Fibroblast of lung (primary cell): ENCODE measurements around the gene LDLRAD3. TPM values are rescaled to one million over a fixed set of nuclear protein-coding genes. Genes with fewer than 3 reads are reported as not detected.

Experiments
- DNase-seq, 2 donors: peaks; one replicate each; pipeline versions ENCODE4 v3.0.0 to v3.0.0-alpha.2; 2010; ENCODE audit warnings: low read depth in 2 of 2
- H2AFZ ChIP-seq: 2 replicates; pipeline ENCODE4 v1.5.1; 2012; ENCODE audit warnings: low read length, control low read depth, inconsistent platforms
- H3K27ac ChIP-seq: 2 replicates; pipeline ENCODE4 v1.5.1; 2011; ENCODE audit warnings: low read length, control low read depth; ENCODE audit not compliant: insufficient read depth
- H3K27me3 ChIP-seq: 2 replicates; pipeline ENCODE4 v1.5.1; 2011; ENCODE audit warnings: mild to moderate bottlenecking, low read length; ENCODE audit not compliant: control insufficient read depth, insufficient read depth
- H3K36me3 ChIP-seq: 2 replicates; pipeline ENCODE4 v1.5.1; 2011; ENCODE audit warnings: low read length; ENCODE audit not compliant: control insufficient read depth, insufficient read depth
- H3K4me1 ChIP-seq: 2 replicates; pipeline ENCODE4 v1.5.1; 2011; ENCODE audit warnings: low read length; ENCODE audit not compliant: control insufficient read depth, insufficient read depth; ENCODE audit errors: extremely low read depth
- H3K4me2 ChIP-seq: 2 replicates; pipeline ENCODE4 v1.5.1; 2011; ENCODE audit warnings: low read length, control low read depth; ENCODE audit not compliant: insufficient read depth; ENCODE audit errors: extremely low read depth
- H3K4me3 ChIP-seq, 4 experiments: fragments of 200-600 bp in 1 of 4; sonication (generic) in 1 of 4; replicated peaks in 1 of 4; 2 replicates each; pipeline ENCODE4 v1.5.1; 2011 to 2016; ENCODE audit warnings: low read length in 4 of 4, low read depth in 3 of 4, mild to moderate bottlenecking in 3 of 4, control low read depth in 2 of 4, inconsistent platforms in 1 of 4, mixed read lengths in 1 of 4; ENCODE audit not compliant: insufficient read depth in 1 of 4; ENCODE audit errors: control extremely low read depth in 1 of 4
- H3K79me2 ChIP-seq: 2 replicates; pipeline ENCODE4 v1.5.1; 2012; ENCODE audit warnings: mild to moderate bottlenecking, low read length, inconsistent platforms; ENCODE audit not compliant: control insufficient read depth, insufficient read depth
- H3K9ac ChIP-seq: 2 replicates; pipeline ENCODE4 v1.5.1; 2011; ENCODE audit warnings: mild to moderate bottlenecking, low read length, control low read depth; ENCODE audit not compliant: insufficient read depth
- H3K9me3 ChIP-seq: 2 replicates; pipeline ENCODE4 v1.5.1; 2012; ENCODE audit warnings: low read depth, low read length; ENCODE audit not compliant: control insufficient read depth, insufficient read depth
- H4K20me1 ChIP-seq: 2 replicates; pipeline ENCODE4 v1.5.1; 2011; ENCODE audit warnings: low read length; ENCODE audit not compliant: control insufficient read depth, insufficient read depth; ENCODE audit errors: extremely low read depth
- EZH2 ChIP-seq: IDR thresholded peaks from 2 replicates; pipeline ENCODE4 v1.5.1; 2012; ENCODE audit warnings: low read length, control low read depth, mild to moderate bottlenecking; ENCODE audit errors: missing control alignments
- polyA plus RNA-seq, 2 donors: library from polyadenylated mRNA; depleted of rRNA in 1 of 2; stranded (reverse) in 1 of 2; unstranded in 1 of 2; fragments of >200 nt; gene quantifications; 2 replicates each; pipeline ENCODE4 v1.2.1, GENCODE V29; 2011 to 2012; ENCODE audit warnings: missing spikeins in 1 of 2
- total RNA-seq: library from RNA; depleted of rRNA; stranded (reverse); fragments of >200 nt; gene quantifications from 2 replicates; pipeline ENCODE4 v1.2.1, GENCODE V29; 2014
- TF ChIP-seq, protein P1 (sequence below), 2 donors: IDR thresholded peaks in 1 of 2; conservative IDR thresholded peaks in 1 of 2; 1 replicate in 1 of 2; 2 replicates in 1 of 2; pipeline ENCODE4 v1.5.1; 2011 to 2012; ENCODE audit warnings: low read length in 2 of 2, control low read depth in 1 of 2, inconsistent platforms in 1 of 2, low read depth in 1 of 2, mild to moderate bottlenecking in 1 of 2

Gene LDLRAD3
- total and polyA plus RNA-seq, 2 donors (not counting 1 experiment from before 2014, with no cell fraction given): 3.8 to 7.8 TPM

DNA sequence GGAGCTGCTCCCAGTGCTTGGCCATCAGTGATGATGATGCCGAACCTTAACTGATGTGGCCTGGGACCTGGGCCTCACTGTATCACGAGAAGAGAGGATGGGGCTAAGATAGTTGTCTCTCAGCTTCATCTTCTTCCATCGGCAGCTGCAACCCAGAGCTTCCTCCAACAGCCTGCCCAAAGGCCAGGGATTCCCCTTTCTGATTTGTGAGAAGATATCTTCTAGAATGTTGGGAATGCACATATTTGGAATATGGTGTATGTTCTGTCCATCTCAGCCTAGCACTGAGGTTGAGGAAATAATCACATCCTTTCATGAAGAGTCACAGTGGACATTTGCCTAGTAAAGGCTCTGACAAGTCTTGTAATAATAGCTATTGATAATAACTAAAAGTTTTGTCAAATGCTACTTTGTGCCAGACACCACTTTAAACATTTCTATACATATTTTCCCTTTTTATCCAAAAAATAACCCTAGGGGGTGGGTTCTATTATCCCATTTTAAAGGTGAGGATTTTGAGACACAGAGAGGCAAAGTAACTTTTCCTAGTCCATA lies 272.3 kb downstream of the LDLRAD3 start:
- Histone ChIP-seq H3K9ac (no peak overlapping the region), H4K20me1 (no peaks in the 10 kb centered on the region), H3K4me3 (no peak overlapping the region), H3K9me3 (no peaks in the 10 kb centered on the region), H2AFZ (no peak overlapping the region), H3K27ac (no peak overlapping the region), H3K27me3 (no peaks in the 10 kb centered on the region), H3K4me2 (no peak overlapping the region), H3K4me1 (no peaks in the 10 kb centered on the region), H3K36me3 (no peaks in the 10 kb centered on the region), H3K79me2 (no peaks in the 10 kb centered on the region)
- no peak for DNase-seq
- TF ChIP-seq, protein P1, sequence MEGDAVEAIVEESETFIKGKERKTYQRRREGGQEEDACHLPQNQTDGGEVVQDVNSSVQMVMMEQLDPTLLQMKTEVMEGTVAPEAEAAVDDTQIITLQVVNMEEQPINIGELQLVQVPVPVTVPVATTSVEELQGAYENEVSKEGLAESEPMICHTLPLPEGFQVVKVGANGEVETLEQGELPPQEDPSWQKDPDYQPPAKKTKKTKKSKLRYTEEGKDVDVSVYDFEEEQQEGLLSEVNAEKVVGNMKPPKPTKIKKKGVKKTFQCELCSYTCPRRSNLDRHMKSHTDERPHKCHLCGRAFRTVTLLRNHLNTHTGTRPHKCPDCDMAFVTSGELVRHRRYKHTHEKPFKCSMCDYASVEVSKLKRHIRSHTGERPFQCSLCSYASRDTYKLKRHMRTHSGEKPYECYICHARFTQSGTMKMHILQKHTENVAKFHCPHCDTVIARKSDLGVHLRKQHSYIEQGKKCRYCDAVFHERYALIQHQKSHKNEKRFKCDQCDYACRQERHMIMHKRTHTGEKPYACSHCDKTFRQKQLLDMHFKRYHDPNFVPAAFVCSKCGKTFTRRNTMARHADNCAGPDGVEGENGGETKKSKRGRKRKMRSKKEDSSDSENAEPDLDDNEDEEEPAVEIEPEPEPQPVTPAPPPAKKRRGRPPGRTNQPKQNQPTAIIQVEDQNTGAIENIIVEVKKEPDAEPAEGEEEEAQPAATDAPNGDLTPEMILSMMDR (conservative IDR thresholded peaks at IDR 0.05 in 1 of 2, IDR thresholded peaks at IDR 0.05 in 1 of 2; ENCODE audit: low read depth in 1 of 2, low read length in 2 of 2): no peak
- TF ChIP-seq EZH2: no peak

DNA sequence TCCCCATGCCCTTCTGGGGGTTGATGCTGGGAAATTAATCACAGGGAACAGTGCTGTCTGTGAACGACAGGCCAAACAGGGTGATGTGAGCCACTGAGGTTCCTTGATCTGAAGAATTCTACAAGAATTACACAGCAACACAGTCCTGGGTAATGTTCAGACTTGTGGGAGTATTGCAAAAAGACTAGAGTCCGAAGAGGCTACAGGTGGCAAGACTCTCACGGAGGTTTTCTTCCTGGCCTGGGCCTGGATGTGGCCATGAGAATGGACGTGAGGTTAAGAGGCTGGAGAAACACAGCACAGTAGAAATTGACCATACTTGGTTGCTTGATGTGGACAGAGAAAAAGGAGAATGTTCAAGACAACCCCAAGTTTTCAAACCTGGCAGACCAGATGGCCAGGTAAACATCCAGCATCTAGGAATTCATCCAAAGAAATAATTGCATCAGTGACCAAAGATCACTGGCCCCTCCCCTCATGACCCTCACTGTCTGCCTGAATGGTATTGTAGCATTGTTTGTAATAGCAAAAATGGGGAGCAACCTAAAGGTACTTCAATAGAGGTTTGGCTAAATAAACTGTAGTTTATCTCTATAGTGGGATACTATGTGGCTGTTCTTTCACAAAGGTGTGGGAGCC lies 274.5 kb downstream of the LDLRAD3 start:
- TF ChIP-seq EZH2: no peak
- TF ChIP-seq, protein P1 (conservative IDR thresholded peaks at IDR 0.05 in 1 of 2, IDR thresholded peaks at IDR 0.05 in 1 of 2; ENCODE audit: low read depth in 1 of 2, low read length in 2 of 2): no peak
- H3K9ac ChIP-seq: no peak overlapping the region
- H3K36me3 ChIP-seq: no peaks in the 10 kb centered on the region
- H4K20me1 ChIP-seq: no peaks in the 10 kb centered on the region
- H3K27me3 ChIP-seq: no peaks in the 10 kb centered on the region
- no peak overlapping the region for H3K4me2 ChIP-seq
- H3K4me1 ChIP-seq: no peaks in the 10 kb centered on the region
- no peaks in the 10 kb centered on the region for H3K79me2 ChIP-seq
- no peak overlapping the region for H3K4me3 ChIP-seq
- no peak overlapping the region for H2AFZ ChIP-seq
- H3K9me3 ChIP-seq: no peaks in the 10 kb centered on the region
- no peak overlapping the region for H3K27ac ChIP-seq
- DNase-seq: no peak

DNA sequence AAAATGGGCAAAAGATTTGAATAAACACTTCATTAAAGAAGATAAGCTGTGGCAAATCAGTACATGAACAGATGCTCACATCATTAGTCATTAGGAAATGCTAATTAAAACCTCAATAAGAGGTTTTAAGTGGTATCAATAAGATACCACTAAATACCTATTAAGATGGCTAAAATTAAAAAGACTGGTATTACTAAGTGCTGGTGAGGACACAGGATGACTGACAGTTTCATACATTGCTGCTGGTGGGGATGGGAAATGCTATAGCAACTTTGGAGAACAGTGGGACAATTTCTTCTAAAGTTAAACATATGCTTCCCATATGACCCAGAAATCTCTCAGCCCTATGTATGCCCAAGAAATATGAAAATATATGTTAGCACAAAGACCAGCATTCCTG lies 276.1 kb downstream of the LDLRAD3 start:
- H4K20me1 ChIP-seq: no peaks in the 10 kb centered on the region
- H3K9me3 ChIP-seq: no peaks in the 10 kb centered on the region
- no peak overlapping the region for H3K9ac ChIP-seq
- no peaks in the 10 kb centered on the region for H3K79me2 ChIP-seq
- H3K27ac ChIP-seq: no peak overlapping the region
- no peak overlapping the region for H2AFZ ChIP-seq
- H3K4me2 ChIP-seq: no peak overlapping the region
- no peak overlapping the region for H3K4me3 ChIP-seq
- no peak for TF ChIP-seq EZH2
- TF ChIP-seq, protein P1 (conservative IDR thresholded peaks at IDR 0.05 in 1 of 2, IDR thresholded peaks at IDR 0.05 in 1 of 2; ENCODE audit: low read depth in 1 of 2, low read length in 2 of 2): no peak
- no peaks in the 10 kb centered on the region for H3K27me3 ChIP-seq
- no peaks in the 10 kb centered on the region for H3K36me3 ChIP-seq
- DNase-seq: no peak
- no peaks in the 10 kb centered on the region for H3K4me1 ChIP-seq
